K562 (cell line): ENCODE results near the gene PHB1.

ENCODE experiments used
- BRD4 ChIP-seq: fragments of 200-600 bp; sonication (generic); IDR thresholded peaks from 2 replicates; pipeline ENCODE4 v1.6.1; 2017; ENCODE audit warnings: inconsistent platforms
- MAFF ChIP-seq: IDR thresholded peaks from 2 replicates; pipeline ENCODE4 v1.6.1; 2012; ENCODE audit warnings: low read length, improper control_type of control experiment
- MAFK ChIP-seq: IDR thresholded peaks from 2 replicates; pipeline ENCODE4 v1.6.1; 2011; ENCODE audit warnings: low read length, improper control_type of control experiment
- POLR2AphosphoS5 ChIP-seq: IDR thresholded peaks from 2 replicates; pipeline ENCODE4 v1.6.1; 2011; ENCODE audit warnings: mild to moderate bottlenecking, low read depth, low read length, moderate library complexity; ENCODE audit not compliant: control insufficient read depth, insufficient read depth
- YY1 ChIP-seq, 3 experiments: IDR thresholded peaks; 2 replicates each; pipeline ENCODE4 v1.6.1; 2011; ENCODE audit warnings: low read length in 2 of 3, mild to moderate bottlenecking in 2 of 3, moderate library complexity in 2 of 3, borderline replicate concordance in 1 of 3, control low read depth in 1 of 3, low read depth in 1 of 3; ENCODE audit not compliant: insufficient read depth in 3 of 3, insufficient replicate concordance in 2 of 3, control insufficient read depth in 1 of 3, insufficient read length in 1 of 3; ENCODE audit errors: extremely low read depth in 1 of 3
- ZBED1 ChIP-seq: IDR thresholded peaks from 2 replicates; pipeline ENCODE4 v1.6.1; 2014
- ZNF133 ChIP-seq: fragments of 250-450 bp; sonication (Bioruptor Pico); IDR thresholded peaks from 2 replicates; pipeline ENCODE4 v1.4.0; 2020; ENCODE audit warnings: mild to moderate bottlenecking
- ZNF134 ChIP-seq: fragments of 250-450 bp; sonication (Bioruptor Pico); conservative IDR thresholded peaks from 2 replicates; pipeline ENCODE4 v1.4.0; 2020
- ZSCAN32 ChIP-seq: fragments of 450-650 bp; formaldehyde crosslinking; IDR thresholded peaks from 2 replicates; pipeline ENCODE4 v1.4.0; 2020; ENCODE audit warnings: mild to moderate bottlenecking, moderate library complexity
- TF ChIP-seq, protein P1 (sequence below): sonication (generic); formaldehyde crosslinking; IDR thresholded peaks from 2 replicates; pipeline ENCODE4 v1.8.1; 2023; ENCODE audit warnings: mild to moderate bottlenecking, missing genetic modification reagents
- TF ChIP-seq, protein P2 (sequence below), 3 experiments: IDR thresholded peaks in 2 of 3; conservative IDR thresholded peaks in 1 of 3; 2 replicates each; pipeline ENCODE4 v1.5.1; 2011 to 2012; ENCODE audit warnings: low read length in 3 of 3, mild to moderate bottlenecking in 3 of 3, control low read depth in 2 of 3, improper control_type of control experiment in 1 of 3, inconsistent platforms in 1 of 3, low read depth in 1 of 3, mixed read lengths in 1 of 3, moderate library complexity in 1 of 3; ENCODE audit not compliant: insufficient read depth in 2 of 3
- TF ChIP-seq, protein P3 (sequence below): fragments of 450-650 bp; formaldehyde crosslinking; IDR thresholded peaks from 2 replicates; pipeline ENCODE4 v1.4.0; 2022; ENCODE audit warnings: missing genetic modification characterization
- TF ChIP-seq, protein P4 (sequence below), 2 experiments: fragments of 450-650 bp; formaldehyde crosslinking in 1 of 2; IDR thresholded peaks; 2 replicates each; pipeline versions ENCODE4 v1.4.0 to v1.6.1; 2014 to 2020; ENCODE audit warnings: mild to moderate bottlenecking in 2 of 2, borderline replicate concordance in 1 of 2, low read depth in 1 of 2
- TF ChIP-seq, protein P5 (sequence below), 2 experiments: fragments of 450-650 bp; conservative IDR thresholded peaks; 2 replicates each; pipeline ENCODE4 v1.6.1; 2017; ENCODE audit warnings: mild to moderate bottlenecking in 2 of 2, moderate library complexity in 2 of 2

DNA sequence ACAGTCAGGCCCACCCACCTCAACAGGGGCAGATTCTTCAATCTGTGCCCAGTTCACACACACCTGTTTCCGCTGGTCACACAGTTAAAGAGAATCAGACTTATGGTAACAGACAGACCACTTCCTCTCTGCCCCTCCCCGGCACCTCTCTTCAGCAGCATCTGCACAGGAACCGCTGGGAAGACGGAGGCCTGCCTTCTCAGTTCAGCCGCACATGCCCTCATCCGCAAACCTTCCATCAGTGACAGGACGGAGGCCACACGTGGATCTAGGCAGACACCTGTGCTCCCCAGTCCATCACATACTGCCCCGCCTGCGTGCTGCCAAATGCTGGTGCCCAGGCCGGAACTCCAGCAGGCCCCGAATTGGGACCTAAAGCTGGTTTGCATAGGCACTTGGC, 10.3 kb downstream of the PHB1 start:
- TF ChIP-seq ZBED1 = no peak
- TF ChIP-seq, protein P1, sequence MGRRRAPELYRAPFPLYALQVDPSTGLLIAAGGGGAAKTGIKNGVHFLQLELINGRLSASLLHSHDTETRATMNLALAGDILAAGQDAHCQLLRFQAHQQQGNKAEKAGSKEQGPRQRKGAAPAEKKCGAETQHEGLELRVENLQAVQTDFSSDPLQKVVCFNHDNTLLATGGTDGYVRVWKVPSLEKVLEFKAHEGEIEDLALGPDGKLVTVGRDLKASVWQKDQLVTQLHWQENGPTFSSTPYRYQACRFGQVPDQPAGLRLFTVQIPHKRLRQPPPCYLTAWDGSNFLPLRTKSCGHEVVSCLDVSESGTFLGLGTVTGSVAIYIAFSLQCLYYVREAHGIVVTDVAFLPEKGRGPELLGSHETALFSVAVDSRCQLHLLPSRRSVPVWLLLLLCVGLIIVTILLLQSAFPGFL = no peak
- TF ChIP-seq, protein P2, sequence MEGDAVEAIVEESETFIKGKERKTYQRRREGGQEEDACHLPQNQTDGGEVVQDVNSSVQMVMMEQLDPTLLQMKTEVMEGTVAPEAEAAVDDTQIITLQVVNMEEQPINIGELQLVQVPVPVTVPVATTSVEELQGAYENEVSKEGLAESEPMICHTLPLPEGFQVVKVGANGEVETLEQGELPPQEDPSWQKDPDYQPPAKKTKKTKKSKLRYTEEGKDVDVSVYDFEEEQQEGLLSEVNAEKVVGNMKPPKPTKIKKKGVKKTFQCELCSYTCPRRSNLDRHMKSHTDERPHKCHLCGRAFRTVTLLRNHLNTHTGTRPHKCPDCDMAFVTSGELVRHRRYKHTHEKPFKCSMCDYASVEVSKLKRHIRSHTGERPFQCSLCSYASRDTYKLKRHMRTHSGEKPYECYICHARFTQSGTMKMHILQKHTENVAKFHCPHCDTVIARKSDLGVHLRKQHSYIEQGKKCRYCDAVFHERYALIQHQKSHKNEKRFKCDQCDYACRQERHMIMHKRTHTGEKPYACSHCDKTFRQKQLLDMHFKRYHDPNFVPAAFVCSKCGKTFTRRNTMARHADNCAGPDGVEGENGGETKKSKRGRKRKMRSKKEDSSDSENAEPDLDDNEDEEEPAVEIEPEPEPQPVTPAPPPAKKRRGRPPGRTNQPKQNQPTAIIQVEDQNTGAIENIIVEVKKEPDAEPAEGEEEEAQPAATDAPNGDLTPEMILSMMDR (IDR thresholded peaks at IDR 0.05 in 2 of 3, conservative IDR thresholded peaks at IDR 0.05 in 1 of 3; ENCODE audit: insufficient read depth in 2 of 3, low read depth in 1 of 3, low read length in 3 of 3) = no peak
- no peak for TF ChIP-seq ZNF133
- no peak for TF ChIP-seq ZSCAN32
- TF ChIP-seq, protein P3, sequence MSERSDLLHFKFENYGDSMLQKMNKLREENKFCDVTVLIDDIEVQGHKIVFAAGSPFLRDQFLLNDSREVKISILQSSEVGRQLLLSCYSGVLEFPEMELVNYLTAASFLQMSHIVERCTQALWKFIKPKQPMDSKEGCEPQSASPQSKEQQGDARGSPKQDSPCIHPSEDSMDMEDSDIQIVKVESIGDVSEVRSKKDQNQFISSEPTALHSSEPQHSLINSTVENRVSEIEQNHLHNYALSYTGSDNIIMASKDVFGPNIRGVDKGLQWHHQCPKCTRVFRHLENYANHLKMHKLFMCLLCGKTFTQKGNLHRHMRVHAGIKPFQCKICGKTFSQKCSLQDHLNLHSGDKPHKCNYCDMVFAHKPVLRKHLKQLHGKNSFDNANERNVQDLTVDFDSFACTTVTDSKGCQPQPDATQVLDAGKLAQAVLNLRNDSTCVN (CRISPR knock-in tag) = no peak
- TF ChIP-seq POLR2AphosphoS5 = no peak
- TF ChIP-seq, protein P4, sequence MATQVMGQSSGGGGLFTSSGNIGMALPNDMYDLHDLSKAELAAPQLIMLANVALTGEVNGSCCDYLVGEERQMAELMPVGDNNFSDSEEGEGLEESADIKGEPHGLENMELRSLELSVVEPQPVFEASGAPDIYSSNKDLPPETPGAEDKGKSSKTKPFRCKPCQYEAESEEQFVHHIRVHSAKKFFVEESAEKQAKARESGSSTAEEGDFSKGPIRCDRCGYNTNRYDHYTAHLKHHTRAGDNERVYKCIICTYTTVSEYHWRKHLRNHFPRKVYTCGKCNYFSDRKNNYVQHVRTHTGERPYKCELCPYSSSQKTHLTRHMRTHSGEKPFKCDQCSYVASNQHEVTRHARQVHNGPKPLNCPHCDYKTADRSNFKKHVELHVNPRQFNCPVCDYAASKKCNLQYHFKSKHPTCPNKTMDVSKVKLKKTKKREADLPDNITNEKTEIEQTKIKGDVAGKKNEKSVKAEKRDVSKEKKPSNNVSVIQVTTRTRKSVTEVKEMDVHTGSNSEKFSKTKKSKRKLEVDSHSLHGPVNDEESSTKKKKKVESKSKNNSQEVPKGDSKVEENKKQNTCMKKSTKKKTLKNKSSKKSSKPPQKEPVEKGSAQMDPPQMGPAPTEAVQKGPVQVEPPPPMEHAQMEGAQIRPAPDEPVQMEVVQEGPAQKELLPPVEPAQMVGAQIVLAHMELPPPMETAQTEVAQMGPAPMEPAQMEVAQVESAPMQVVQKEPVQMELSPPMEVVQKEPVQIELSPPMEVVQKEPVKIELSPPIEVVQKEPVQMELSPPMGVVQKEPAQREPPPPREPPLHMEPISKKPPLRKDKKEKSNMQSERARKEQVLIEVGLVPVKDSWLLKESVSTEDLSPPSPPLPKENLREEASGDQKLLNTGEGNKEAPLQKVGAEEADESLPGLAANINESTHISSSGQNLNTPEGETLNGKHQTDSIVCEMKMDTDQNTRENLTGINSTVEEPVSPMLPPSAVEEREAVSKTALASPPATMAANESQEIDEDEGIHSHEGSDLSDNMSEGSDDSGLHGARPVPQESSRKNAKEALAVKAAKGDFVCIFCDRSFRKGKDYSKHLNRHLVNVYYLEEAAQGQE (IDR thresholded peaks at IDR 0.05; ENCODE audit: borderline replicate concordance) = no peak
- TF ChIP-seq, protein P4 (CRISPR knock-in tag; IDR thresholded peaks at IDR 0.05; ENCODE audit: low read depth) = no peak
- no peak for TF ChIP-seq MAFF
- TF ChIP-seq YY1 (IDR thresholded peaks at IDR 0.05; ENCODE audit: borderline replicate concordance in 1 of 3, control insufficient read depth in 1 of 3, extremely low read depth in 1 of 3, insufficient read depth in 3 of 3, insufficient read length in 1 of 3, insufficient replicate concordance in 2 of 3, low read depth in 1 of 3, low read length in 2 of 3) = no peak
- TF ChIP-seq, protein P5, sequence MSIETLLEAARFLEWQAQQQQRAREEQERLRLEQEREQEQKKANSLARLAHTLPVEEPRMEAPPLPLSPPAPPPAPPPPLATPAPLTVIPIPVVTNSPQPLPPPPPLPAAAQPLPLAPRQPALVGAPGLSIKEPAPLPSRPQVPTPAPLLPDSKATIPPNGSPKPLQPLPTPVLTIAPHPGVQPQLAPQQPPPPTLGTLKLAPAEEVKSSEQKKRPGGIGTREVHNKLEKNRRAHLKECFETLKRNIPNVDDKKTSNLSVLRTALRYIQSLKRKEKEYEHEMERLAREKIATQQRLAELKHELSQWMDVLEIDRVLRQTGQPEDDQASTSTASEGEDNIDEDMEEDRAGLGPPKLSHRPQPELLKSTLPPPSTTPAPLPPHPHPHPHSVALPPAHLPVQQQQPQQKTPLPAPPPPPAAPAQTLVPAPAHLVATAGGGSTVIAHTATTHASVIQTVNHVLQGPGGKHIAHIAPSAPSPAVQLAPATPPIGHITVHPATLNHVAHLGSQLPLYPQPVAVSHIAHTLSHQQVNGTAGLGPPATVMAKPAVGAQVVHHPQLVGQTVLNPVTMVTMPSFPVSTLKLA (conservative IDR thresholded peaks at IDR 0.05) = no peak
- TF ChIP-seq MAFK = no peak
- TF ChIP-seq BRD4 = no peak
- no peak for TF ChIP-seq ZNF134 (CRISPR knock-in tag)
